HG02938 (cell line): ENCODE results near the gene CPEB2.

Experiments used
- ATAC-seq: cut with Tn5 transposase; IDR thresholded peaks from one replicate; pipeline ENCODE4 v1.9.1; 2021; ENCODE audit warnings: mild to moderate bottlenecking, moderate library complexity; ENCODE audit not compliant: unreplicated experiment

Gene CPEB2

GRCh38 chr4:15001869-15002658 lies at the start of gene CPEB2:
Gene CPEB2, plus strand, starts transcription at chr4:15002481. Its CDS starts 193 bp downstream, at chr4:15002674.
- peak; percentile 56 for ATAC-seq

DNA sequence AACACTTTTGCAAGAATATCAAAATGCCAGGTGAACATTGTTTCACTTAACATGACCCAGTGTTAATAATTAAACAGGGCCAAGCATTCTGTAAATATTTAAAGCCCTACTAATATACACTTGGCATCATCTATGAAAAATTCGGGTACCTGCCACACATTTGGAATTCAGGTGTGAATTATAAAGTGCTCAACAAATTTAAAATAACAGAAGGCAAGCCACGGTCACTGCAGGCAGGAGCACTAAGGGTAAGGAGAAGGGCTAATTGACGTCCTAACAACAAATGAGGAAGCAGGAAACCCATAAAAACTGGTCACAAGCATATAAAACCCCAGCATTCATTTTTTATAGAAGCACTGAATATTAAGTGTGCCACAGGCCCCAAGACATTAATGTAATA lies 43.8 kb upstream of the CPEB2 start:
- ATAC-seq: no peak

DNA sequence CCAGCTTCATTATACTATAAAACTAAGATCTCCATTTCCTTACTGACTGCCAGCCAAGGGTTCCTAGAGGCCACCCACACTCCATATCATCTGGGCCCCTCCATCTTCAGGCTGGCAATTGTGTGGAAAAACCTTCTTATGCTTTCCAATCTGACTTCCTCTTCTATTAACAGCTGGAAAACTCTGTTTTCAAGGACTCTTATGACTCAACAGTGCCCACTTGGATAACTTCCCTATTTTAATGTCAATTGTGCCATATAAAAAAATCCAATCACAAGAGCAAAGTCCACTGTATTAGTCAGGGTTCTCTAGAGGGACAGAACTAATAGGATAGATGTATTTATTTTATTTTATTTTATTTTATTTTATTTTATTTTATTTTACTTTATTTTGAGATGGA lies 41.0 kb upstream of the CPEB2 start:
- no peak for ATAC-seq

GRCh38 chr4:14965071-14965470 lies 37.2 kb upstream of the CPEB2 start:
- ATAC-seq: no peak

DNA sequence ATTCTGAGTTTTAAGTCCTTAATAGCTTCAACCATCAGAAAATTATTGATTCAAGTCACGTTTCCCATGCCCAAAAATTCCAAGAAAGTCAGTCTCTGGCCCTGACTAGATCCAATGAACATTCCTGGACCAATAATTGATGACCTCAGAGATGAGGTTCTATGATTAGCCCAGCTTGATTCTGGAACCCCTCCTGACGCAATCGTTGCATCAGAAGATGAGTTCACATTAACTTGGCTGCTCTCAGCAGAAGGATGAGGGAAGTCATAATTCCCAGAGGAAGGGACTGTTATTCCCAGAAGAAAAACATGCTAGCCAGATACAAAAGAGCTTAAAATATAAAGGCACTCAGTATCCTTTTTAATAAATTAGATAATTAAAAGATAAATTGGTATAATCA lies 34.3 kb upstream of the CPEB2 start:
- ATAC-seq: no peak

GRCh38 chr4:14977830-14978229 lies 24.5 kb upstream of the CPEB2 start:
- ATAC-seq: no peak

GRCh38 chr4:14984448-14984847 lies 17.8 kb upstream of the CPEB2 start:
- no peak for ATAC-seq

GRCh38 chr4:14985161-14985560 lies 17.1 kb upstream of the CPEB2 start:
- no peak for ATAC-seq

DNA sequence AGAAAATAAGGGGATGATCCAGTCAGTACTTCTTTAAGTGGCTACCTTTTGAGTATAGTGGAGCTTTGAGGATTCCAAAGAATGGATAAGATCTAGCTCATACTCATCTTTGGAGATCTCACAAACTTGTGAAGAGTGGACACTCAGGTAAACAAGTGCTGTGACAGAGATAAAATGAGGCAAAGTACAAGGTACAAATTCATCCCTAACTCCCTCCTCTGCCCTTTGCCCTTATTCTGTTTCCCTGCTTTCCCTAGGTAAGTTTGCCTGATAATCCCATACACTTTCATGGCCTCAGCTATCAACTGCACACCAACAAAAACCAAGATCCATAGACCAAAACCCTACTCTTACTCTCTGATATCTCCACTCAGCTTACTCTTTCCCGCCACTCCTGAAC lies 16.4 kb upstream of the CPEB2 start:
- ATAC-seq: no peak

- no peak for ATAC-seq
These were observed 15.2 kb upstream of the CPEB2 start for GRCh38 chr4:14987054-14987453.

DNA sequence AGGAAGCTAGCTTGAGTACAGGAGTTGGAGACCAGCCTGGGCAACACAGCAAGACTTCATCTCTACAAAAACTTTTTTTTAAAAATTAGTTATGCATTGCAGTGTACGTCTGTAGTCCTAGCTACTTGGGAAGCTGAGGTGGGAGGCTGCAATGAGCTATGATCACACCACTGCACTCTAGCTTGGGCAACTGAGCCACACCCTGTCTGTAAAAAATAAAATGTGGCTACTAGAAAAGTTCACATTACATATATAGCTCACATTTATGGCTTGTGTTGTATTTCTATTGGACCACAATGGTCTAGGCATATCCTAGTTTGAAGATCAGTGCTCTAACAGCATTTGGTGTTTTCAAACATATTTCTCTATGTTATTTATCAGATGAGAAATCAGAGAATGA lies 11.8 kb upstream of the CPEB2 start:
- ATAC-seq: no peak

DNA sequence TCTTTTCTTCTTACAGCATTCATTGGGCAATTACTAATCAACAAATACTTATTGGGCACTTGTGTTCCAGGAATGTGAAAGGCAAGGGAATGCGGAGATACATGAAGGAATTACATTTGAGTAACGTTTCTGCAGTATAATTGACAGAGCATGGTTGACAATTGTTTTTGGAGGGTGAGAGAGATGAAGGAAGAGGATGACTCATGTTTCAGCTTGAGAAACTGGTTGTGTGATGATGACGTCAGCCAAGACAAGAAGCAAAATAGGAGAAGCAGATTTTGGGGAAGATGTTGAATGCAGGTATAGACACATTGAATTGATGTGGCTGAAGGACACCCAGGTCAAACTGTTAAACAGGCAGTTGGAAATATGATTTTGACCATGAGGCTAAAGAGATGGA lies 8.0 kb upstream of the CPEB2 start:
- ATAC-seq: no peak

DNA sequence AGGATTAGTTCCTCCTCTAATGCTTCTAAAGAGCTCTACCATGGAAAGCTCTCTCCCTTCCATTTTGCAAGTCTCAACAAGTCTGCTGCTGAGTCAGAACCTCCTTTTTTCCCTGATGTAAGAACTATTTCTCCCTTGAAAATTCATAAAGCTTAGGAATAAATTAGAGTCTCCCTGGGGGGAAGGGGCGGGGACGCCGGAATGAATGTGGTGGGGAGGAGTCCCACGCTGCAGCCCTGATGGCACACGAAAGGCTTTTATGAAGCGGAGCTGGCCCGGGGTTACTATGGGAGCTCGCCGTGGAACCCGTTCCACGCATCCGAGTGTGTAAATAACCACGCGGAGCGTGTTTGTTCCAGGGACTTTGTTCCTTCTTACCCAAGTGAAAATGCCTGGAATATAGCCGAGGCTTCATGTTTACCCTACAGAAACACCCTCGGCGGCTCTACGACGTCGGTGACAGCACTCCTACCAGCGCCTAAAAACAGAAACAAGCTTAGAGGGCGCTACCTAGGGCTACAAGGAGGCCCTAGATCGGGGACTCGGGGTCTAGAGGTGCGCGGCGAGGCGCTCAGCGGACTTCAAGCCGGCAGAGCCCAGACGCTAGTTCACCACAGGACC lies 923 bp upstream of the CPEB2 start:
- peak; percentile 33 for ATAC-seq

DNA sequence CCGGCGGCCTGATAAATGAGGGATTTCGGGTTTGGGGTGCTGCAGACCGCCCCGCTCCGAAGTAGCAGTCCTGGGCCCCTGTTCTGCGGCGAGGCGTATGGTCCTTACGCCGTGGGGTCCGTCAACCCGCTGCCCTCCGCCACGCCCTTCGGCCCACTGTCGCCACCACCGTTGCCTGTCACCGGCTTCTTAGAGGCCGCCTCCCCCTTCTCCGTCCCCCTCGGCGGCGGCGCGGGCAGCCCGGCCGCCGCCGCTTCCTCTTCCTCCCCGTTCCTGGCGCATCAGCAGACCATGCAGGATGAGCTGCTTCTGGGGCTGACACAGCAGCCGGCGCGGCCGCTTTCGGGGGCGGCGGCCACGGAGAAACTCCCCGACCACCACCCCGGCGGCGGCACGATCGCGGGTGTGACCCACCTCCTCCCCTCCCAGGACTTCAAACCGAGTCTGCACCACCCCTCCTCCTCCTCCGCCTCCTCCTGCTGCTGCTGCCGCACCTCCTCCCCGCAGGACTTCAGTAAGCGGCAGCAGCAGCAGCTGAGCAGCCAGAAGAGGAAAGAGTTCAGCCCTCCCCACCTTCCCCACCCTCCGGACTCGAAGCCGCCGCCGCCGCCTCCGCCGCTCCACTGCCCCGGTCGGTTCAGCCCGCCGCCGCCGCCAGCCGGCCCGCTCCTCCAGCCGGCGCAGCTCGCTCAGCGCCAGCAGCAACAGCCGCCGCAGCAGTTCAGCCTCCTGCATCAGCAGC lies 549 bp downstream of the CPEB2 start:
- ATAC-seq: peak; percentile 21

DNA sequence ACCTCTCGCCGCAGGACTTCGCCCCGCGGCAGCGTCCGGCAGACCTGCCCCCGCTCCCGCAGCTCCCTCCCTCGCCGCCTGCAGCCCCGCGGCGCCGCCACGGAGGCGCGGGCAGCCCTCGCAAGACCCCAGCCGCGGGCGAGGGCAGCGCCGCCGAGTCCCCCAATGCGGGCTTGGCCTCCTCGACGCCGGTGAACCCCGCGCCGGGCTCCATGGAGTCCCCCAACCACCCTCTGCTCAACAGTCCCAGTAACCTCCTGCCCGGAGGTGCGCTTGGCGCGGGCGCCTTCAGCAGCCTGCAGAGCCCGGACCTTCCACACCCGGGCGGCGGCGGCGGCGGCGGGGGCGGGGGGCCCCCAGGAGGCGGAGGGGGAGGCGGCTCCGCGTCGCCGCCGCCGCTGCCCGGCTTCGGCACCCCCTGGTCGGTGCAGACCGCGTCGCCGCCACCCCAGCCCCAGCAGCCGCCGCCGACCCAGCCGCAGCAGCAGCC lies 1.2 kb downstream of the CPEB2 start:
- peak; percentile 20 for ATAC-seq

GRCh38 chr4:15003891-15004738 lies 1.8 kb downstream of the CPEB2 start:
- ATAC-seq: no peak

- ATAC-seq: no peak
These were observed 2.5 kb downstream of the CPEB2 start for GRCh38 chr4:15004739-15005301.

DNA sequence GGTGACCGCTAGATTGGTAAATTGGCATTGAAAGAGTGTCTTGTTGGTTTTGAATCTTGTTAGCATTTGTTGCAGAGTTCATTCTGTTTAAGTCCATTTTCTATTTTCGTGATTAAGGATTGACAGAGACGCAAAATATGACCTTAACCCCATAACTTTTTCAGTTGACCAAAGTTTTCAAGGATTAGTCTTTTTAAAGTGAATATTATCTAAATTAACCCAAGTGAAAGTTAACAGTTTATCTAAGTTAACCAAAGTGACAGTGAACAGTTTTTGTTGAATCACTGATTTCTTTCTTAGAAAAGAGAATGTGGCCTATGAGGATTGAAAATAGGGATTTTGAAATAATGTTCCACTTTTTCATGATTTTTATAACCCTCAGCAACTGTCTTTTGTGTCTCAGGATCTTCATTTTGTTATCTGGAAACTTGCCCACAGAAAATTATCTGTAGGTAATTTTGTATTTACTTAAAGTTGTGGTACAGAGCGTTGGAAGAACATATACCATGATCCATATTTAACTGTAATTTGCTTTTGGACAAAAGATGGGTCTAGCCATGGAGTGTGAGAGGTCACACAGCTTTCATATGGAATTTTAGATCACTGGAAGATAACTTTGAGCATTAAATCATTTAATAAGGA lies 3.3 kb downstream of the CPEB2 start:
- ATAC-seq: no peak

- no peak for ATAC-seq
These were observed 4.2 kb downstream of the CPEB2 start for GRCh38 chr4:15006416-15007024.

GRCh38 chr4:15007201-15007600 lies 4.9 kb downstream of the CPEB2 start:
- ATAC-seq: no peak
